ENCODE measurements around the gene KIAA1586.

Gene KIAA1586

GRCh38 chr6:57074383-57074782 is 27.9 kb downstream of the KIAA1586 start:
- Mint-ChIP-seq H3K36me3 (ENCODE audit: low read depth) (peaks cover 28% of the 10 kb centered on the region), H3K27ac (no peak overlapping the region), H3K9me3 (peaks cover 6% of the 10 kb centered on the region), H3K27me3 (ENCODE audit: low read depth) (no peaks in the 10 kb centered on the region), H3K4me3 (no peak overlapping the region), H3K4me1 (no peaks in the 10 kb centered on the region)
- no peak for TF ChIP-seq CTCF (IDR thresholded peaks at IDR 0.05; ENCODE audit: unreplicated experiment in 3 of 3)

- Mint-ChIP-seq H3K4me1 (no peaks in the 10 kb centered on the region), H3K27ac (no peak overlapping the region)
- TF ChIP-seq CTCF (IDR thresholded peaks at IDR 0.05; ENCODE audit: unreplicated experiment in 3 of 3): no peak
Observed at GRCh38 chr6:57075092-57075491, 28.6 kb downstream of the KIAA1586 start.

GRCh38 chr6:57078531-57079207 is 32.2 kb downstream of the KIAA1586 start:
- Mint-ChIP-seq H3K27me3 (ENCODE audit: low read depth) (no peaks in the 10 kb centered on the region), H3K4me1 (no peaks in the 10 kb centered on the region), H3K9me3 (peaks cover 19% of the 10 kb centered on the region), H3K36me3 (ENCODE audit: low read depth) (peaks cover 36% of the 10 kb centered on the region), H3K27ac (no peak overlapping the region), H3K4me3 (no peak overlapping the region)
- TF ChIP-seq CTCF (IDR thresholded peaks at IDR 0.05; ENCODE audit: unreplicated experiment in 3 of 3): no peak

More at GRCh38 chr6:57075092-57075491, 28.6 kb downstream of the KIAA1586 start:
- Mint-ChIP-seq H3K27me3 (ENCODE audit: low read depth) (no peaks in the 10 kb centered on the region), H3K36me3 (ENCODE audit: low read depth) (peaks cover 28% of the 10 kb centered on the region), H3K9me3 (peaks cover 6% of the 10 kb centered on the region), H3K4me3 (no peak overlapping the region)

GRCh38 chr6:57085471-57085870 is 39.0 kb downstream of the KIAA1586 start:
- Mint-ChIP-seq H3K27ac (peak overlapping the region in 1 of 3 experiments; percentile 33), H3K27me3 (ENCODE audit: low read depth) (no peaks in the 10 kb centered on the region), H3K36me3 (ENCODE audit: low read depth) (peaks cover 6% of the 10 kb centered on the region), H3K9me3 (peaks cover 9% of the 10 kb centered on the region), H3K4me1 (peaks cover 6% of the 10 kb centered on the region), H3K4me3 (no peak overlapping the region)
- no peak for TF ChIP-seq CTCF (IDR thresholded peaks at IDR 0.05; ENCODE audit: unreplicated experiment in 3 of 3)

GRCh38 chr6:57086843-57087242 is 40.4 kb downstream of the KIAA1586 start:
- Mint-ChIP-seq H3K27me3 (ENCODE audit: low read depth) (no peaks in the 10 kb centered on the region), H3K4me3 (no peak overlapping the region), H3K9me3 (peaks cover 4% of the 10 kb centered on the region), H3K4me1 (peaks cover 14% of the 10 kb centered on the region), H3K27ac (no peak overlapping the region), H3K36me3 (ENCODE audit: low read depth) (peaks cover 8% of the 10 kb centered on the region)
- no peak for TF ChIP-seq CTCF (IDR thresholded peaks at IDR 0.05; ENCODE audit: unreplicated experiment in 3 of 3)

- Mint-ChIP-seq H3K27me3 (ENCODE audit: low read depth) (no peaks in the 10 kb centered on the region), H3K4me1 (peaks cover 24% of the 10 kb centered on the region), H3K27ac (peak overlapping the region in 2 of 3 experiments; percentile 2 to 39), H3K4me3 (no peak overlapping the region), H3K9me3 (no peaks in the 10 kb centered on the region), H3K36me3 (ENCODE audit: low read depth) (peaks cover 13% of the 10 kb centered on the region)
- TF ChIP-seq CTCF (IDR thresholded peaks at IDR 0.05; ENCODE audit: unreplicated experiment in 3 of 3): no peak
Observed at GRCh38 chr6:57087916-57088315, 41.4 kb downstream of the KIAA1586 start.
